ENCODE measurements around the gene KCNJ5. TPM values are rescaled to one million over a fixed set of nuclear protein-coding genes. Genes with fewer than 3 reads are reported as not detected.

The KCNJ5 gene
- total and polyA plus RNA-seq, 10 of the 15 experiments (the other 5 are each of a cell fraction or from before 2014, with no cell fraction given): 0.03 TPM; not detected in 8

DNA sequence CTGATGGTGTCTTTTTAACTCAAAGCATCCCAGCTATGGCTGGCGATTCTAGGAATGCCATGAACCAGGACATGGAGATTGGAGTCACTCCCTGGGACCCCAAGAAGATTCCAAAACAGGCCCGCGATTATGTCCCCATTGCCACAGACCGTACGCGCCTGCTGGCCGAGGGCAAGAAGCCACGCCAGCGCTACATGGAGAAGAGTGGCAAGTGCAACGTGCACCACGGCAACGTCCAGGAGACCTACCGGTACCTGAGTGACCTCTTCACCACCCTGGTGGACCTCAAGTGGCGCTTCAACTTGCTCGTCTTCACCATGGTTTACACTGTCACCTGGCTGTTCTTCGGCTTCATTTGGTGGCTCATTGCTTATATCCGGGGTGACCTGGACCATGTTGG lies 20.1 kb downstream of the KCNJ5 start:
- SMC1A ChIA-PET (ENCODE audit: uncharacterized antibody, unreplicated experiment): no interaction called here
- intact Hi-C loops (cut with micrococcal nuclease; ENCODE audit: unreplicated experiment): no loop called here
- no peak overlapping the region for H3K9ac ChIP-seq (ENCODE audit: control insufficient read depth, insufficient read depth, low read length)
- H3K4me2 ChIP-seq (ENCODE audit: control insufficient read depth, insufficient read depth): no peak overlapping the region
- RAD21 ChIA-PET (ENCODE audit: unreplicated experiment): no interaction called here
- H2AFZ ChIP-seq (ENCODE audit: control insufficient read depth, low read depth, low read length): no peak overlapping the region
- POLR2A ChIA-PET: no interaction called here
- no peaks in the 10 kb centered on the region for H3K4me1 ChIP-seq (ENCODE audit: control insufficient read depth, insufficient read depth, low read length)
- WGBS (ENCODE audit: insufficient coverage, insufficient replicate concordance, low lambda C conversion rate, missing lambda C conversion rate): 74% methylated on average over 17 of the region's 17 CpGs
- no peak overlapping the region for H3K4me3 ChIP-seq
- no peaks in the 10 kb centered on the region; the same call in 2 of the 3 replicates for H3K9me3 ChIP-seq (replicated peaks; ENCODE audit: control insufficient read depth, insufficient read depth, low read length)
- no peaks in the 10 kb centered on the region for H3K36me3 ChIP-seq (ENCODE audit: control insufficient read depth in 2 of 2, insufficient read depth in 2 of 2, low read length in 1 of 2)
- H3K27me3 ChIP-seq (replicated peaks in 1 of 2; ENCODE audit: control insufficient read depth in 2 of 2, insufficient read depth in 2 of 2, low read length in 1 of 2): peaks cover 3 to 10% of the 10 kb centered on the region in 2 experiments; a peak in 3 of 4 replicates
- no peak for TF ChIP-seq TARDBP (IDR thresholded peaks at IDR 0.05; ENCODE audit: borderline replicate concordance)
- no peak for TF ChIP-seq MTA3 (IDR thresholded peaks at IDR 0.05; ENCODE audit: borderline replicate concordance, low read length)
- no peak for TF ChIP-seq CHD4 (IDR thresholded peaks at IDR 0.05)
- no peak for TF ChIP-seq PML (IDR thresholded peaks at IDR 0.05; ENCODE audit: low read length)
- no peak for TF ChIP-seq MTA2 (IDR thresholded peaks at IDR 0.05; ENCODE audit: low read depth)
- no peak for TF ChIP-seq ZBTB33 (IDR thresholded peaks at IDR 0.05)
- no peak for TF ChIP-seq POU2F2 (IDR thresholded peaks at IDR 0.05; ENCODE audit: borderline replicate concordance, low read depth, low read length)
- no peak for TF ChIP-seq CHD2 (IDR thresholded peaks at IDR 0.05; ENCODE audit: borderline replicate concordance, low read depth, low read length)
- TF ChIP-seq EP300 (IDR thresholded peaks at IDR 0.05; ENCODE audit: borderline replicate concordance in 1 of 2, control insufficient read depth in 1 of 2, low read depth in 2 of 2, low read length in 2 of 2): no peak
- no peak for TF ChIP-seq SMC3 (IDR thresholded peaks at IDR 0.05; ENCODE audit: borderline replicate concordance, low read length)
- TF ChIP-seq IKZF2 (IDR thresholded peaks at IDR 0.05): no peak
- TF ChIP-seq SMARCA5 (IDR thresholded peaks at IDR 0.05): no peak
- no peak for TF ChIP-seq SMAD1 (IDR thresholded peaks at IDR 0.05; ENCODE audit: low read depth, partially characterized antibody)
- TF ChIP-seq BCL11A (IDR thresholded peaks at IDR 0.05; ENCODE audit: low read depth, low read length): no peak
- TF ChIP-seq STAT3 (IDR thresholded peaks at IDR 0.05; ENCODE audit: low read depth, low read length): no peak
- TF ChIP-seq KAT2A (conservative IDR thresholded peaks at IDR 0.05; ENCODE audit: control insufficient read depth, low read depth, low read length): no peak
- TF ChIP-seq CBFB (IDR thresholded peaks at IDR 0.05; ENCODE audit: low read depth): no peak
- TF ChIP-seq HDAC6 (IDR thresholded peaks at IDR 0.05; ENCODE audit: unreplicated experiment): no peak
- ATAC-seq: no peak
- no peak for DNase-seq (ENCODE audit: low read depth, low spot score)
- no peaks in the 10 kb centered on the region for H4K20me1 ChIP-seq (ENCODE audit: control insufficient read depth, insufficient read depth)
- in situ Hi-C loops (cut with MboI): no loop called here
- no peak for FAIRE-seq
- CTCF ChIA-PET: interaction anchor here (0.8 to 9.2 kb wide), 2 partner anchors 14 to 25 kb away, joined by 3 to 74 read pairs; no protein-coding TSS in a partner anchor
- BruUV-seq (replicated peaks): no TSS peak
- H3K79me2 ChIP-seq (ENCODE audit: control insufficient read depth, insufficient read depth, low read length): no peaks in the 10 kb centered on the region
- H3K27ac ChIP-seq (ENCODE audit: control insufficient read depth, insufficient read depth): no peak overlapping the region
